ENCODE results near the gene VSX2. TPM values are rescaled to one million over a fixed set of nuclear protein-coding genes. Genes with fewer than 3 reads are reported as not detected.

The VSX2 gene
- polyA plus RNA-seq, 2 of the 4 experiments (the other 2 are of a cell fraction) = not detected

DNA sequence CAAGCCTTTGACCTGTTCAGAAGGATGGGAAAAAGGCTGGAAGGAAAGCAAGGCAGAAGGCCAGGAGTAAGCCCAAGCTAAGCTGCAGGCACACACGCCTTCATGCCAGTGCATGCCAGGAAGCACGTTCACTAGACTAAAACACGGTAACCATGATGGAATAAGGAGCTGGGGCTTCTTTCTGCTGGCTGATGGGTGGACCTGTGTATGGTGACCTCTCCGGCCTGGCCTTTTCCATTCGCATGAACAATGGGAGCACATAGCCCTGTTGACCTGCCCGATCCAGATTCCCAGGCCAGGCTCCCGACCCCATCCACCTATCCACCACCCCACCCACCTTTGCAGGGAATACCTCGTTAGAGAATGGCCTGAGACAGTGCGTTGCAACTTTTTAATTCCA, 22.8 kb downstream of the VSX2 start:
- no peak overlapping the region for H3K27ac ChIP-seq
- H3K4me1 ChIP-seq = no peaks in the 10 kb centered on the region; the same call in 2 of the 3 replicates
- CTCF ChIA-PET = interaction anchor here (2.0 kb wide), 1 partner anchor 10 kb away, joined by 11 read pairs; no protein-coding TSS in a partner anchor
- FAIRE-seq (no peak), ATAC-seq (no peak), DNase-seq (ENCODE audit: low read depth in 1 of 2, low spot score in 1 of 2) (no peak)
- POLR2A ChIA-PET = no interaction called here
- WGBS (ENCODE audit: missing lambda C conversion rate) = 76% methylated on average over 9 of the region's 9 CpGs
- no peaks in the 10 kb centered on the region for H3K9me3 ChIP-seq
- TF ChIP-seq, protein P1, sequence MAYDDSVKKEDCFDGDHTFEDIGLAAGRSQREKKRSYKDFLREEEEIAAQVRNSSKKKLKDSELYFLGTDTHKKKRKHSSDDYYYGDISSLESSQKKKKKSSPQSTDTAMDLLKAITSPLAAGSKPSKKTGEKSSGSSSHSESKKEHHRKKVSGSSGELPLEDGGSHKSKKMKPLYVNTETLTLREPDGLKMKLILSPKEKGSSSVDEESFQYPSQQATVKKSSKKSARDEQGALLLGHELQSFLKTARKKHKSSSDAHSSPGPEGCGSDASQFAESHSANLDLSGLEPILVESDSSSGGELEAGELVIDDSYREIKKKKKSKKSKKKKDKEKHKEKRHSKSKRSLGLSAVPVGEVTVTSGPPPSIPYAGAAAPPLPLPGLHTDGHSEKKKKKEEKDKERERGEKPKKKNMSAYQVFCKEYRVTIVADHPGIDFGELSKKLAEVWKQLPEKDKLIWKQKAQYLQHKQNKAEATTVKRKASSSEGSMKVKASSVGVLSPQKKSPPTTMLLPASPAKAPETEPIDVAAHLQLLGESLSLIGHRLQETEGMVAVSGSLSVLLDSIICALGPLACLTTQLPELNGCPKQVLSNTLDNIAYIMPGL (CRISPR knock-in tag; IDR thresholded peaks at IDR 0.05; ENCODE audit: borderline replicate concordance) = no peak
- H3K4me2 ChIP-seq = no peak overlapping the region
- H3K4me3 ChIP-seq = no peak overlapping the region

DNA sequence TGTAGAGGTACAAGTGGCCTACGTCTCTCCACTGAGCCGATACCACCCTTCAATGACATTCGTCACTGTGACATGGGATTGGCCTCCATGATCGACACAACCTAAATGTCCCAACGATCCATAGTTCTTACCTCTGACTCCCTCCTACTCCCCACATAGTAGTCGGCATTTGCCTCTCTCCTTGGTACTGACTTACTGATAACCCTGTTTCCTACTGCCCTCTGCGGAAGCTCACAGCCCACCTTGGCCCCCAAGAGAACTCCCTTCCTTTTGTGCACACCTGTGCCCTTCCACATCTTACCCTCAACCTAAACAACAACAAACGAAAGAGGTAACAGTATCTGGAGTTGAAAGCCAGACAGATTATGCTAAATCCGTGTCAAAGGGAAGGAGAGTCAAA, 23.9 kb downstream of the VSX2 start:
- no peak overlapping the region for H3K4me2 ChIP-seq
- FAIRE-seq (no peak), DNase-seq (ENCODE audit: low read depth in 1 of 2, low spot score in 1 of 2) (no peak), ATAC-seq (no peak)
- no peaks in the 10 kb centered on the region for H3K9me3 ChIP-seq
- 75% methylated on average over 9 of the region's 9 CpGs for WGBS (ENCODE audit: missing lambda C conversion rate)
- H3K4me3 ChIP-seq = no peak overlapping the region
- no peaks in the 10 kb centered on the region for H3K4me1 ChIP-seq
- POLR2A ChIA-PET = no interaction called here
- H3K27ac ChIP-seq = no peak overlapping the region
- CTCF ChIA-PET = interaction anchor here (0.6 to 2.0 kb wide), 5 partner anchors 11 to 144 kb away, joined by 3 to 11 read pairs (median 3); no protein-coding TSS in a partner anchor
- TF ChIP-seq, protein P1 (CRISPR knock-in tag; IDR thresholded peaks at IDR 0.05; ENCODE audit: borderline replicate concordance) = no peak
- TF ChIP-seq, protein P2, sequence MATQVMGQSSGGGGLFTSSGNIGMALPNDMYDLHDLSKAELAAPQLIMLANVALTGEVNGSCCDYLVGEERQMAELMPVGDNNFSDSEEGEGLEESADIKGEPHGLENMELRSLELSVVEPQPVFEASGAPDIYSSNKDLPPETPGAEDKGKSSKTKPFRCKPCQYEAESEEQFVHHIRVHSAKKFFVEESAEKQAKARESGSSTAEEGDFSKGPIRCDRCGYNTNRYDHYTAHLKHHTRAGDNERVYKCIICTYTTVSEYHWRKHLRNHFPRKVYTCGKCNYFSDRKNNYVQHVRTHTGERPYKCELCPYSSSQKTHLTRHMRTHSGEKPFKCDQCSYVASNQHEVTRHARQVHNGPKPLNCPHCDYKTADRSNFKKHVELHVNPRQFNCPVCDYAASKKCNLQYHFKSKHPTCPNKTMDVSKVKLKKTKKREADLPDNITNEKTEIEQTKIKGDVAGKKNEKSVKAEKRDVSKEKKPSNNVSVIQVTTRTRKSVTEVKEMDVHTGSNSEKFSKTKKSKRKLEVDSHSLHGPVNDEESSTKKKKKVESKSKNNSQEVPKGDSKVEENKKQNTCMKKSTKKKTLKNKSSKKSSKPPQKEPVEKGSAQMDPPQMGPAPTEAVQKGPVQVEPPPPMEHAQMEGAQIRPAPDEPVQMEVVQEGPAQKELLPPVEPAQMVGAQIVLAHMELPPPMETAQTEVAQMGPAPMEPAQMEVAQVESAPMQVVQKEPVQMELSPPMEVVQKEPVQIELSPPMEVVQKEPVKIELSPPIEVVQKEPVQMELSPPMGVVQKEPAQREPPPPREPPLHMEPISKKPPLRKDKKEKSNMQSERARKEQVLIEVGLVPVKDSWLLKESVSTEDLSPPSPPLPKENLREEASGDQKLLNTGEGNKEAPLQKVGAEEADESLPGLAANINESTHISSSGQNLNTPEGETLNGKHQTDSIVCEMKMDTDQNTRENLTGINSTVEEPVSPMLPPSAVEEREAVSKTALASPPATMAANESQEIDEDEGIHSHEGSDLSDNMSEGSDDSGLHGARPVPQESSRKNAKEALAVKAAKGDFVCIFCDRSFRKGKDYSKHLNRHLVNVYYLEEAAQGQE (IDR thresholded peaks at IDR 0.05) = peak; percentile 44; the same call in 1 of the 2 replicates
- no peak for TF ChIP-seq HOXB13 (CRISPR knock-in tag; IDR thresholded peaks at IDR 0.05; ENCODE audit: low read depth)
- TF ChIP-seq EHMT2 (IDR thresholded peaks at IDR 0.05; ENCODE audit: low read depth) = no peak
- no peak for TF ChIP-seq NFE2L2 (conservative IDR thresholded peaks at IDR 0.05; ENCODE audit: low read length)
- no peak for TF ChIP-seq ZNF302 (CRISPR knock-in tag; IDR thresholded peaks at IDR 0.05)

DNA sequence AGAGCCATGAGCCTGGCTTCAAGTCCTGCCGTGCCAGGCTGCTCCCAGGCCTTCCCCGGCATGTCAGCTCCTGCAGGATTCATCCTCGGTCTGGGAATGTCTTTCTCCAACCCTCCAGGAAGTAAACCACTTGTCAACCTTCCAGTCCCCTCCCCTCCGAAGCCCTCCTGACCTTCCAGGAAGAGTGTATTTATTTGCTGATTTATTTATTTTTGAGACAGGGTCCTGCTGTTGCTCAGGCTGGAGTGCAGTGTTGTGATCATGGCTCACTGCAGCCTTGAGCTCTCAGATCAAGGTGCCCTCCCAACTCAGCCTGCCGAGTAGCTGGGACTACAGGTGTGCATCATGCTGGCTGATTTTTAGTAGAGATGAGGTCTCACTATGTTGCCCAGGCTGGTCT, 24.7 kb downstream of the VSX2 start:
- H3K4me2 ChIP-seq = no peak overlapping the region
- H3K4me3 ChIP-seq = no peak overlapping the region
- no peak overlapping the region for H3K27ac ChIP-seq
- POLR2A ChIA-PET = no interaction called here
- TF ChIP-seq, protein P3, sequence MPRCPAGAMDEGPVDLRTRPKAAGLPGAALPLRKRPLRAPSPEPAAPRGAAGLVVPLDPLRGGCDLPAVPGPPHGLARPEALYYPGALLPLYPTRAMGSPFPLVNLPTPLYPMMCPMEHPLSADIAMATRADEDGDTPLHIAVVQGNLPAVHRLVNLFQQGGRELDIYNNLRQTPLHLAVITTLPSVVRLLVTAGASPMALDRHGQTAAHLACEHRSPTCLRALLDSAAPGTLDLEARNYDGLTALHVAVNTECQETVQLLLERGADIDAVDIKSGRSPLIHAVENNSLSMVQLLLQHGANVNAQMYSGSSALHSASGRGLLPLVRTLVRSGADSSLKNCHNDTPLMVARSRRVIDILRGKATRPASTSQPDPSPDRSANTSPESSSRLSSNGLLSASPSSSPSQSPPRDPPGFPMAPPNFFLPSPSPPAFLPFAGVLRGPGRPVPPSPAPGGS (IDR thresholded peaks at IDR 0.05) = no peak
- no peak for TF ChIP-seq FOSB (CRISPR knock-in tag; IDR thresholded peaks at IDR 0.05)
- TF ChIP-seq POLR2AphosphoS2 (conservative IDR thresholded peaks at IDR 0.05; ENCODE audit: low read length) = no peak
- TF ChIP-seq PHF8 (IDR thresholded peaks at IDR 0.05; ENCODE audit: borderline replicate concordance, low read depth) = no peak
- no peak for TF ChIP-seq EP300 (IDR thresholded peaks at IDR 0.05)
- no peak for TF ChIP-seq KDM5A (IDR thresholded peaks at IDR 0.05)
- TF ChIP-seq RARB (CRISPR knock-in tag; IDR thresholded peaks at IDR 0.05) = no peak
- TF ChIP-seq, protein P4, sequence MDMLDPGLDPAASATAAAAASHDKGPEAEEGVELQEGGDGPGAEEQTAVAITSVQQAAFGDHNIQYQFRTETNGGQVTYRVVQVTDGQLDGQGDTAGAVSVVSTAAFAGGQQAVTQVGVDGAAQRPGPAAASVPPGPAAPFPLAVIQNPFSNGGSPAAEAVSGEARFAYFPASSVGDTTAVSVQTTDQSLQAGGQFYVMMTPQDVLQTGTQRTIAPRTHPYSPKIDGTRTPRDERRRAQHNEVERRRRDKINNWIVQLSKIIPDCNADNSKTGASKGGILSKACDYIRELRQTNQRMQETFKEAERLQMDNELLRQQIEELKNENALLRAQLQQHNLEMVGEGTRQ (IDR thresholded peaks at IDR 0.05) = no peak
- no peak for TF ChIP-seq HDAC2 (IDR thresholded peaks at IDR 0.05)
- DNase-seq (ENCODE audit: low read depth in 1 of 2, low spot score in 1 of 2) = no peak
- no peak for ATAC-seq
- no peak for FAIRE-seq
- 68% methylated on average over 5 of the region's 5 CpGs for WGBS (ENCODE audit: missing lambda C conversion rate)
- CTCF ChIA-PET = interaction anchor here (0.6 to 2.0 kb wide), 4 partner anchors 12 to 64 kb away, joined by 3 to 11 read pairs (median 4); no protein-coding TSS in a partner anchor
- H3K4me1 ChIP-seq = no peaks in the 10 kb centered on the region
- H3K9me3 ChIP-seq = no peaks in the 10 kb centered on the region

All from A549 (cell line).